Peyer's patch (tissue), 4 donors: ENCODE results near the gene LRRC45. TPM values are rescaled to one million over a fixed set of nuclear protein-coding genes. Genes with fewer than 3 reads are reported as not detected.
A peak's percentile ranks its signal among the peaks of the same experiment; 100 is the strongest.

Experiments
- DNase-seq, 3 donors: peaks; one replicate each; pipeline ENCODE4 v3.0.0-alpha.2; 2017 to 2019
- H3K27ac ChIP-seq, 4 donors: fragments of 200-600 bp; sonication (generic); one replicate each; pipeline ENCODE4 v1.5.1; 2016 to 2019
- H3K27me3 ChIP-seq, 2 donors: fragments of 200-600 bp; sonication (generic); one replicate each; pipeline ENCODE4 v1.5.1; 2019
- H3K36me3 ChIP-seq, 3 donors: fragments of 200-600 bp; sonication (generic); one replicate each; pipeline ENCODE4 v1.5.1; 2016 to 2019
- H3K4me1 ChIP-seq, 4 donors: fragments of 200-600 bp; sonication (generic); one replicate each; pipeline ENCODE4 v1.5.1; 2016 to 2019
- H3K4me3 ChIP-seq, 4 donors: fragments of 200-600 bp; sonication (generic); 1 replicate in 3 of 4; 2 replicates in 1 of 4; pipeline ENCODE4 v1.5.1; 2016 to 2019; ENCODE audit warnings: mild to moderate bottlenecking in 1 of 4
- H3K9me3 ChIP-seq, 4 donors: fragments of 200-600 bp; sonication (generic); one replicate each; pipeline ENCODE4 v1.5.1; 2016 to 2019; ENCODE audit warnings: mild to moderate bottlenecking in 1 of 4
- POLR2A ChIP-seq, 2 donors: fragments of 450-650 bp; IDR thresholded peaks; one replicate each; pipeline ENCODE4 v1.5.1; 2017; ENCODE audit warnings: antibody characterized with exemption in 2 of 2, mild to moderate bottlenecking in 2 of 2, moderate library complexity in 2 of 2
- total RNA-seq, 4 donors: library from RNA; depleted of rRNA; stranded (reverse); fragments of >200 nt; gene quantifications; one replicate each; pipeline ENCODE4 v1.1.0, GENCODE V29; 2016
- TF ChIP-seq, protein P1 (sequence below), 6 experiments: fragments of 450-650 bp in 4 of 6; fragments of 200-600 bp in 2 of 6; sonication (generic) in 1 of 6; IDR thresholded peaks; one replicate each; pipeline ENCODE4 v1.5.1; 2017 to 2019; ENCODE audit warnings: antibody characterized with exemption in 6 of 6, mild to moderate bottlenecking in 3 of 6, moderate library complexity in 1 of 6

LRRC45 gene
- total RNA-seq, 4 donors from 2014 or later, result 15.5 to 74.3 (median 23.1) TPM

DNA sequence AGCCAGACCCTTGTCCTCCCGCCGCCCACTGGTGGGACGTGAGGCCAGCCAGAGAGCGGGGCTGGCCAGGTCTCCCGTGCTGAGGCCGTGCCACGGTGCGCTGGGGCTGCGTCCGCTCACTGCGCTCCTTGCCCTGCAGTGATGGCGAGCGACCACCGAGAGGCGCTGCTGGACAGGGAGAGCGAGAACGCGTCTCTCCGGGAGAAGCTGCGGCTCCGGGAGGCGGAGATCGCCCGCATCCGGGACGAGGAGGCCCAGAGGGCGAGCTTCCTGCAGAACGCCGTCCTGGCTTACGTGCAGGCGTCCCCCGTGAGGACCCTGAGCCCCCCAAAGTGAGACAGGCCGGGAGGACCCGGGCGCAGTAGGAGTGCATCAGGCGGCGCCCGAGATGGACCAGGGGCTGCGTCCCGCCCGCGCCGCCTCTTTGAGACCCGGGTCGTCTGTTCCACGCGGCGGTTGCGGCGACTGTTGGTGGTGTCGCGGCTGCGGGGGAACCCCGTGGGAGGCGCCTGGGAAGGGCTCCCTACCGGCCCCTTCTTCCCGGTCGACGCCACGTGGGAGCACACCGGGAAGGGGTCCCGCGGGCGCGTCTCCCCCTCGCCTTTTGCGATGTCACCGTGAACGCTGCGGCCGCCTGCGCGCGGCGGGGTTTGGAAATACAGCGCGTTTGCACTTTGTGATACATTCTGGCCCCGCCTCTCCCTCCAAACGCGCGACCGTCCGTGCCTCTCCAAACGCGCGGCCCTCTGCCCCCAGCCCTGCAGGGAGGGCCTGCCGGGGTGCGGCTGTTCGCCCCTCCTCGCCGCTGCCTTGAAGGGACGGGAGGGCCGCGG is 7.6 kb downstream of the LRRC45 start:
- TF ChIP-seq POLR2A (IDR thresholded peaks at IDR 0.05), result no peak
- TF ChIP-seq, protein P1, sequence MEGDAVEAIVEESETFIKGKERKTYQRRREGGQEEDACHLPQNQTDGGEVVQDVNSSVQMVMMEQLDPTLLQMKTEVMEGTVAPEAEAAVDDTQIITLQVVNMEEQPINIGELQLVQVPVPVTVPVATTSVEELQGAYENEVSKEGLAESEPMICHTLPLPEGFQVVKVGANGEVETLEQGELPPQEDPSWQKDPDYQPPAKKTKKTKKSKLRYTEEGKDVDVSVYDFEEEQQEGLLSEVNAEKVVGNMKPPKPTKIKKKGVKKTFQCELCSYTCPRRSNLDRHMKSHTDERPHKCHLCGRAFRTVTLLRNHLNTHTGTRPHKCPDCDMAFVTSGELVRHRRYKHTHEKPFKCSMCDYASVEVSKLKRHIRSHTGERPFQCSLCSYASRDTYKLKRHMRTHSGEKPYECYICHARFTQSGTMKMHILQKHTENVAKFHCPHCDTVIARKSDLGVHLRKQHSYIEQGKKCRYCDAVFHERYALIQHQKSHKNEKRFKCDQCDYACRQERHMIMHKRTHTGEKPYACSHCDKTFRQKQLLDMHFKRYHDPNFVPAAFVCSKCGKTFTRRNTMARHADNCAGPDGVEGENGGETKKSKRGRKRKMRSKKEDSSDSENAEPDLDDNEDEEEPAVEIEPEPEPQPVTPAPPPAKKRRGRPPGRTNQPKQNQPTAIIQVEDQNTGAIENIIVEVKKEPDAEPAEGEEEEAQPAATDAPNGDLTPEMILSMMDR (IDR thresholded peaks at IDR 0.05), result peak; percentile 93 to 99 (median 97)
- DNase-seq, result peak; percentile 75 to 93 (median 91)
- H3K36me3 ChIP-seq, result no peaks in the 10 kb centered on the region
- H3K4me1 ChIP-seq, result peaks cover 0 to 19% (median 10%) of the 10 kb centered on the region in 4 donors
- H3K27ac ChIP-seq, result peak overlapping the region; percentile 27 to 65 (median 56)
- peak overlapping the region; percentile 34 to 74 (median 68) for H3K4me3 ChIP-seq
- no peaks in the 10 kb centered on the region for H3K9me3 ChIP-seq
- no peaks in the 10 kb centered on the region for H3K27me3 ChIP-seq

- TF ChIP-seq, protein P1 (IDR thresholded peaks at IDR 0.05), result no peak
- no peak for TF ChIP-seq POLR2A (IDR thresholded peaks at IDR 0.05)
- H3K27me3 ChIP-seq, result no peaks in the 10 kb centered on the region
- peaks cover 0 to 25% (median 15%) of the 10 kb centered on the region in 4 donors for H3K4me1 ChIP-seq
- H3K9me3 ChIP-seq, result no peaks in the 10 kb centered on the region
- no peak for DNase-seq
- H3K27ac ChIP-seq, result peak within 1 kb of the TSS; percentile 27 to 65 (median 56)
- no peaks in the 10 kb centered on the region for H3K36me3 ChIP-seq
- H3K4me3 ChIP-seq, result peak within 1 kb of the TSS; percentile 34 to 74 (median 68)
These were observed 8.3 kb downstream of the LRRC45 start, which contains the start of gene RAC3 for GRCh38 chr17:82031303-82031884. Gene RAC3 (plus strand): TSS chr17:82031678. CDS start chr17:82031762, 84 bp downstream.

DNA sequence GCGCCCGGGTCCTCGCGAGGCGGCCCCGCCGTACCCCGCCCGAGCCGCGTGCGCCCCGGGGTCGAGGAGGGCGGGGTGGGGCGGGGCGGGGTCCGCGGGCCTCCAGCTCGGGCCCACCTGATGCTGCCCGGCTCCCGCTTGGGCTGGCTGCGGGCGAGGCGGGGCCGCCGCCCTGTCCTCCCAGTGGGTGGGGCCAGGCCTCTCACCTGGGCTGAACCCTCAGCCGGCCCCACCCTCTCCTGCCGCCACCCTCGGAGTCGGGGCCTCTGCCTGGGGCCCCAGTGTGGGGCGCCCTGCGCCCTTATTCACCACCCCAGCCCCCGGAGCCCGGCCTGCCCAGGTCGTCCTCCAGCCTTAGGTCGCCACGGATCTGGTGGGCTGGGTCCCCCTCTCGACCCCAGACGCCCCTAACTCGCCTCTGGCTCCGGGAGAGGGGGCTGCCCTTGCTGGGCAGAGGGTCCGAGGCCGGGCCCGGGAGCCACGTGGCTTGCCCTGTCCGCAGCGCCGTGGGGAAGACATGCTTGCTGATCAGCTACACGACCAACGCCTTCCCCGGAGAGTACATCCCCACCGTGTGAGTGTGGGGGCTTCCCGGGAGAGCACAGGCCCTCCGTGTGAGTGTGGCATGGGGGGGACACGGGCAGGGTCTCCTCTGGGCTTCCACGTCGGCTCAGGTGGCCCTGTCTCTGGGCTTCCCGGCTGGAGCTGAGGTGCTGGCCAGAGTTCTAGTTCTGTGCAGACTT is 9.0 kb downstream of the LRRC45 start:
- Histone ChIP-seq H3K9me3 (no peaks in the 10 kb centered on the region), H3K27ac (no peak overlapping the region), H3K4me3 (peak overlapping the region in 3 of 4 donors; percentile 64 to 74 (median 71)), H3K27me3 (no peaks in the 10 kb centered on the region), H3K4me1 (peaks cover 0 to 32% (median 20%) of the 10 kb centered on the region in 4 donors), H3K36me3 (no peaks in the 10 kb centered on the region)
- DNase-seq, result peak; percentile 27 to 81 (median 78)
- TF ChIP-seq, protein P1 (IDR thresholded peaks at IDR 0.05), result no peak
- TF ChIP-seq POLR2A (IDR thresholded peaks at IDR 0.05), result no peak

DNA sequence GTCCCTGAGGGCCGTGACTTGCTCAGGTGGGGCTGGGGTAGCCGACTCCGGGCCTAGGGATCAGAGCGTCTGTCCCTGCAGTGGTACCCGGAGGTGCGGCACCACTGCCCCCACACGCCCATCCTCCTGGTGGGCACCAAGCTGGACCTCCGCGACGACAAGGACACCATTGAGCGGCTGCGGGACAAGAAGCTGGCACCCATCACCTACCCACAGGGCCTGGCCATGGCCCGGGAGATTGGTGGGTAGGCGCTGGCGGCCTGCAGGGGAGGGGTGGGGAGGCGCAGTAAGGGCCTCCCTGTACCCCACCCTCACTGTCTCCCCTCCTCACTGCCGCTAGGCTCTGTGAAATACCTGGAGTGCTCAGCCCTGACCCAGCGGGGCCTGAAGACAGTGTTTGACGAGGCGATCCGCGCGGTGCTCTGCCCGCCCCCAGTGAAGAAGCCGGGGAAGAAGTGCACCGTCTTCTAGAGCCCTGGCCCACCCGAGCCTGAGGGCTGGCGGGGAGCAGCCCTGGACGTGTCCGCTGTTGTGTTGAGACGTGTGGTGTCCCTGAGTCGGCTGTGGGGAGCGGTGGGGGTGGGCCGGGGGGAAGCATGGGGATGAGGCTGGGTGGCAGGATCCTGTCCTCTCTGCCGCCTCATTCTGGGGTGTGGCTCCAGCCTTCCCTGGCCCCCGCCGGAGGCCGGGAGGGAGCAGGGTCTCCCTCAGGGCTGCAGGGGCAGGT is 10.4 kb downstream of the LRRC45 start:
- Histone ChIP-seq H3K27me3 (no peaks in the 10 kb centered on the region), H3K27ac (no peak overlapping the region), H3K9me3 (no peaks in the 10 kb centered on the region), H3K4me3 (no peak overlapping the region), H3K4me1 (peaks cover 0 to 32% (median 23%) of the 10 kb centered on the region in 4 donors), H3K36me3 (no peaks in the 10 kb centered on the region)
- no peak for DNase-seq
- TF ChIP-seq, protein P1 (IDR thresholded peaks at IDR 0.05), result no peak
- TF ChIP-seq POLR2A (IDR thresholded peaks at IDR 0.05), result no peak
